HG02938 (cell line): ENCODE results near the gene DBNL.

ENCODE experiments used
- ATAC-seq: cut with Tn5 transposase; IDR thresholded peaks from one replicate; pipeline ENCODE4 v1.9.1; 2021; ENCODE audit warnings: mild to moderate bottlenecking, moderate library complexity; ENCODE audit not compliant: unreplicated experiment

Gene DBNL

DNA sequence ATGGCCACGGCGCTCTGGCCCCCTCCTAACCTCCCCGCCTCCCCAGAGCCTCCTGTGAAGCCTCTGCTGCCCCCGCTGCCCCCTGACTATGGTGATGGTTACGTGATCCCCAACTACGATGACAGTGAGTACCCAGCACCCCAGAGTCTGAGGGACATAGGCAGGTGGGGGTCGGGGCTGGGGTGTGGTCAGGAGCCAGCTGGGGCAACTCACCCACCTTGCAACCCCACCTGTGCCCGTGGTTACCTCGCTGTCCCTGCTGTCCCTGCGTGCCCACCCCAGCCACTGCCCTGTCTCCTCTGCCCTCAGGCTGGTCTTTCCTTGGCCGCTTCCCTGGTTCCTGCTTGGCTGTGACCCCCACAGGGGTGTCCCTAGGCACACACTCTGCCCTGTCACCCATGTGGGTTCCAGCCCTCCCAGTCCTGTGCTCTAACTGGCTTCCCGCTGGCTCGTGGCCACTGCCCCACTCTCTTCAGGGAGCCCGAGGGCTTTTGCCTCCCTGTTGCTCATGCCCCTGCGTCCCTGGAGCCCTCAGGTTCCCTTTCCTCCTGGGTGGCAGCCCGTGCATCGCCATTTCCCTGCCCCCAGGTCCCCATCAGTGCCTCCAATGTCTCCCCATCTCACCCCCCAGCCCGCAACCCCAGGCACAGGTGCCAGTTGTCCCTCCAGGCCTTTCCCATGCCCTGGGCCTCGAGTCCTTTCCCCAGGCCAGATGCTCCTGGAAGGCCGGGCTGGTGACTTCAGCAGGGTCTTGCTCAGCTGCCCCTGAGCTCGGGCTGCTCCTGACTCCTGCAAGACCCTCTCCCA lies 63.7 kb downstream of the DBNL start:
- ATAC-seq: no peak

DNA sequence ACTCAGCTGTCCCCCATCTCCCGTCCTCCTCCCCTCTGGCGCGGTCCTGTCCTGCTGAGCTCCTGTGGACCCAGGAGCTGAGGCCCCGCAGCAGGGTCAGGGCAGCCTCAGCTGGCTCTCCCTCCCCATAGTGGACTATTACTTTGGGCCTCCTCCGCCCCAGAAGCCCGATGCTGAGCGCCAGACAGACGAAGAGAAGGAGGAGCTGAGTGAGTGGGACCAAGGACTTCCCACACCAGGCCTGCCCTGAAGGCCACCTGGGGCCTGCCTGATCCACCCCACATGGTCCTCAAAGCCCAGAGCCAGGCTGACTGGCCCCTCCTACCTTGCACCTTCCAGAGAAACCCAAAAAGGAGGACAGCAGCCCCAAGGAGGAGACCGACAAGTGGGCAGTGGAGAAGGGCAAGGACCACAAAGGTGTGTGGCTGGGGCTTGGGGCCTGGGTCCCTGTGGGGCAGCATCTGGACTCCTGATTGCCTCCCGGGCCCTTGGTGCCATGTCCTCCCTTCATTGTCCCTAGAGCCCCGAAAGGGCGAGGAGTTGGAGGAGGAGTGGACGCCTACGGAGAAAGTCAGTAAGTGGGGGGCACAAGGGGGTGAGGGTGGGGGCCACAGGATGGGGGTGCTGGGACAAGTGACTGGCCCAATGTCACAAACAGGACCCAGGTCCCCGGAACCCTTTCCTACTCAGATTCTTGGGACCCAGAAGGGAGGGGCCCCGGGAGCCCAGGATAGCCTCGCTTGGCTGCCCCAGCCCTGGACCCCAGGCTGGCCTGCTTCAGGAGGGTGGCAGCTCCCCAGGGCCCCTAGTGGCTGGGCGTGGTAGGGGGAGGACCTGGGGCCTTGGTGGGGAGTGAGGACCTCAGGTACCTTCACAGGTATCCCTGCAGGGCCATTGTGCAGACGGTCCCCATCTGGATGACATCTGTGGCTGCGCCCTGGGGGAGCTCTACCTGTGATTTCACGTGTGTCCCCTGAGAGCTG lies 64.6 kb downstream of the DBNL start:
- ATAC-seq: no peak

DNA sequence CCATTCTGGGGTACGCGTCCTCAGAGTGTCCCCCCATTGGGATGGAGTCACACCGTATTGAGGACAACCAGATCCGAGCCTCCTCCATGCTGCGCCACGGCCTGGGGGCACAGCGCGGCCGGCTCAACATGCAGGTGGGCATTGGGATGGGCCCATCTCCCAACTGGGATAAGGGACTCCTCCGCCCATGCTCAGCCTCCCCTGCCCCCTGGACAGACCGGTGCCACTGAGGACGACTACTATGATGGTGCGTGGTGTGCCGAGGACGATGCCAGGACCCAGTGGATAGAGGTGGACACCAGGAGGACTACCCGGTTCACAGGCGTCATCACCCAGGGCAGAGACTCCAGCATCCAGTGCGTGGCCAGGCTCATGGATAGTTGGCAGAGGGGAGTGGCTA lies 65.5 kb downstream of the DBNL start:
- ATAC-seq: no peak

GRCh38 chr7:44110719-44111635 lies 66.5 kb downstream of the DBNL start:
- ATAC-seq: no peak
